Prostate gland (tissue), 2 donors: Measurements from ENCODE around the gene FOS.

Experiments
- CTCF ChIP-seq, 4 experiments: fragments of 200-600 bp in 2 of 4; fragments of 450-650 bp in 2 of 4; sonication (generic) in 2 of 4; IDR thresholded peaks; 1 replicate in 3 of 4; 2 replicates in 1 of 4; pipeline ENCODE4 v1.5.1; 2016 to 2019; ENCODE audit warnings: antibody characterized with exemption in 4 of 4, mild to moderate bottlenecking in 2 of 4, moderate library complexity in 2 of 4
- POLR2AphosphoS5 ChIP-seq: sonication (generic); formaldehyde crosslinking; IDR thresholded peaks from one replicate; pipeline ENCODE4 v1.6.1; 2017; ENCODE audit warnings: antibody characterized with exemption

- TF ChIP-seq CTCF (IDR thresholded peaks at IDR 0.05) = no peak
- no peak for TF ChIP-seq POLR2AphosphoS5
Measured at GRCh38 chr14:75249958-75250336, 28.7 kb upstream of the FOS start.
